ENCODE data around the gene DAD1.
"Not testable (repeated sequence)": the region's sequence is repeated elsewhere in the genome, so short reads cannot be mapped to it uniquely, and the experiment has no call there.

DAD1 gene

GRCh38 chr14:22544881-22545420 lies 44.1 kb downstream of the DAD1 start:
- intact Hi-C loops (cut with DNase I): no loop called here

GRCh38 chr14:22544406-22544805 lies 44.6 kb downstream of the DAD1 start:
- DNase-seq: no peak
- intact Hi-C loops (cut with DNase I): no loop called here

More at GRCh38 chr14:22544881-22545420, 44.1 kb downstream of the DAD1 start:
- no peak for DNase-seq

- not testable (repeated sequence) for DNase-seq
Observed at GRCh38 chr14:22543570-22544357, 45.3 kb downstream of the DAD1 start.

GRCh38 chr14:22542360-22542759 lies 46.7 kb downstream of the DAD1 start:
- DNase-seq: no peak
- intact Hi-C loops (cut with DNase I): no loop called here

More at GRCh38 chr14:22543570-22544357, 45.3 kb downstream of the DAD1 start:
- intact Hi-C loops (cut with DNase I): not testable (repeated sequence)

GRCh38 chr14:22541721-22542120 lies 47.3 kb downstream of the DAD1 start:
- DNase-seq: no peak
- intact Hi-C loops (cut with DNase I): no loop called here

GRCh38 chr14:22540811-22541360 lies 48.1 kb downstream of the DAD1 start:
- intact Hi-C loops (cut with DNase I): no loop called here
- DNase-seq: no peak

GRCh38 chr14:22540293-22540692 lies 48.7 kb downstream of the DAD1 start:
- intact Hi-C loops (cut with DNase I): no loop called here
- no peak for DNase-seq

GRCh38 chr14:22539831-22540230 lies 49.2 kb downstream of the DAD1 start:
- intact Hi-C loops (cut with DNase I): no loop called here
- DNase-seq: no peak

GRCh38 chr14:22538671-22539228 lies 50.3 kb downstream of the DAD1 start:
- DNase-seq: no peak
- intact Hi-C loops (cut with DNase I): no loop called here

- intact Hi-C loops (cut with DNase I): no loop called here
- DNase-seq: no peak
Observed at GRCh38 chr14:22537436-22538310, 51.4 kb downstream of the DAD1 start.

- intact Hi-C loops (cut with DNase I): no loop called here
- peak; percentile 50 to 93 (median 77) for DNase-seq
Observed at GRCh38 chr14:22536853-22537338, 52.1 kb downstream of the DAD1 start.

GRCh38 chr14:22535916-22536315 lies 53.1 kb downstream of the DAD1 start:
- DNase-seq: no peak
- intact Hi-C loops (cut with DNase I): no loop called here

GRCh38 chr14:22535126-22535525 lies 53.9 kb downstream of the DAD1 start:
- no peak for DNase-seq
- intact Hi-C loops (cut with DNase I): no loop called here

- intact Hi-C loops (cut with DNase I): no loop called here
- no peak for DNase-seq
Observed at GRCh38 chr14:22534547-22534946, 54.5 kb downstream of the DAD1 start.

- intact Hi-C loops (cut with DNase I): no loop called here
- DNase-seq: no peak
Observed at GRCh38 chr14:22533739-22534359, 55.2 kb downstream of the DAD1 start.

GRCh38 chr14:22533057-22533704 lies 55.8 kb downstream of the DAD1 start:
- DNase-seq: no peak
- intact Hi-C loops (cut with DNase I): no loop called here

- intact Hi-C loops (cut with DNase I): no loop called here
- DNase-seq: no peak
Observed at GRCh38 chr14:22532345-22533056, 56.5 kb downstream of the DAD1 start.
